GM18520 (cell line): ENCODE results near the gene TXNDC8.
"Not testable (repeated sequence)": the region's sequence is repeated elsewhere in the genome, so short reads cannot be mapped to it uniquely, and the experiment has no call there.

ENCODE experiments used
- ATAC-seq: cut with Tn5 transposase; IDR thresholded peaks from one replicate; pipeline ENCODE4 v1.9.1; 2021; ENCODE audit not compliant: unreplicated experiment

TXNDC8 gene

DNA sequence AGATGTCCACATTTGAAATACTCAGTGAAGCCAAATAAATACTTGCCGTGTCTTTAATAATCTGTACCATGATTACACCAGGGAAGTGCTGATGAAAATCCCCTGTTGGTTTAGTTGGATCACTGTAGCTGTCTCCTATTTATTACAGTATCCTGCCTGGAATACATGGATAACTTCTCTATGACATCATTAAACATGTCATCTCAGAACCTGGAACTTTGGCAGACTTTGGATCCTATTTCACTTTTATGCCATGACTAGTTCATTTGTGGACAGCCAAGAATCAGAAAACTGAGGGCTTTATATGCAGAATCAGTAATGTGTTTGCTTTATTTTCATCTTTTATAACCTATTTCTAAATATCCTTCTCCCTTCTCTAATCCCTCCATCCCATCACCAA is at the start of gene TXNDC8:
Gene TXNDC8, minus strand, starts transcription at position 137 of the 400 bp plus-strand sequence.
- no peak for ATAC-seq

DNA sequence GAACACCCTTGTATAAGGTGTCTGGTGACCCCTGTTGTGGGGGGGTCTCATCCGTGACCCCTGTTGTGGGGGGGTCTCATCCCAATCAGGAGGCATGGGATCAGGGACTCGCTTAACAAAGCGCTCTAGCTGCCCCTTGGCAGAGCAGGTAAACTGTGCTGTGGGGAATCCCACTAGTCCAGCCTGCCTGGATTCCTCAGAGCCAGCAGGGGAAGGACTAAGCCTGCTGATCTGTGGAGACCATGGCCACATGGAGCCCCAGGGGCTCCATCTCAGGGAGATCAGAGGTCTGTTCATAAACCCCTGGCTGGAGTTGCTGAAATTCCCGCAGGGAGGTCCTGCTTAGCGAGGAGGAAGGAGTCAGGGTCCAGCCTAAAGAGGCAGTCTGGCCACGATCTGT is 45.8 kb upstream of the TXNDC8 start:
- no peak for ATAC-seq

DNA sequence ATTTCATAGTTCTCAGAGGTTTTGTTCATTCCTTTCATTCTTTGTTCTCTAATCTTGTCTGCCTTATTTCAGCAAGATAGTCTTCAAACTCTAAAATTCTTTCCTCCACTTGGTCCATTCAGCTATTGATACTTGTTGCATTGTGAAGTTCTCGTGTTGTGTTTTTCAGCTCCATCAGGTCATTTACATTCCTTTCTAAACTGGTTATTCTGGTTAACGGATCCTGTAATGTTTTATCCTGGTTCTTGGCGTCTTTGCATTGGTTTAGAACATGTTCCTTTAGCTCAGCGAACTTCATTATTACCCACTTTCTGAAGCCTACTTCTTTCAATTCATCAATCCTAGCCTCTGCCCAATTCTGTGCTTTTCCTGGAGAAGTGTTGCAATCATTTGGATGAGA is 45.1 kb upstream of the TXNDC8 start:
- no peak for ATAC-seq

DNA sequence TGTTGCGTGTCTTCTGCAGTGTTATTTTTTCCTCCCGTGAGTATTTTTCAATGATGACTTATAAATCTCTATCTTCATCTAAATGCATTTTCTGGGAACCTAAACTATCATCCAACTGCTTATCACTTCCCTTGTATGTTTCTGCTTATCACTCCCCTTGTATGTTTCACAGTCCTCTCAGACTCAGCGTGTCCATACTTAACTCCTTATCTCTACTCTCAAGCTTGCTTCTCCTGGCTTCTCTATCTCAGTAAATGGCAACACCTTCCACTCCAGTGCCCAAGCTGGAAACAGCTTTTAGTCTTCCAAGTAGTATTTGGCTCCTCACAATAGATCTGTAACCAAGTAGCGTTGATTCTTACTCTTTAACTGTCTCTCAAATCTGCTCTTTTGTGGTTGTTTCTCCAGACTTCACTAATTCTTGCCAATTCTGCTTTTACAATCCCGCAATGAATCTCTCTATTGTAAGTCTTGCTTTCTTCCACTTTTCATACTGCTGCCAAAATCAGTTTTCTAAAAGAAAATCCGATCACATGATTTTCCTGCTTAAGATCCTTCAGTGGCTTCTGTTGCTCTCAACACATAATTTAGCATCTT is 33.8 kb upstream of the TXNDC8 start:
- no peak for ATAC-seq

DNA sequence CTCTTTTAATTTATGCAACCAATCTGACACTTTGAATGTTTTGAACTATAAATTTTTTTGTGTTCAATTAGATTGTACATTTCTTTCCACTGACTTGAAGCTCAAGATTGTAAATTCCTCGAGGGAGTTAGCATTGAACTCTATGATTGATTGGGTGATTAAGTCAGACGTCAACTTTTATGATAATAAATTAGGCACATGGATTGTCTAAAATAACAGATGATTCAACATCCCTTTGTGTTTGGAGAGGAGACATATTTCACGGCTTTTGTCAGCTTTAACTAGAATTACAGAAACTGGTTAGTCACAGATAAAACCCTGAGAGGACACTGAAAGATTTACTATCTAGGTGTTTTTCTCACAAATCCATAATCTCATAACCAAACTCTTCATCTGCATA is 32.7 kb upstream of the TXNDC8 start:
- no peak for ATAC-seq

DNA sequence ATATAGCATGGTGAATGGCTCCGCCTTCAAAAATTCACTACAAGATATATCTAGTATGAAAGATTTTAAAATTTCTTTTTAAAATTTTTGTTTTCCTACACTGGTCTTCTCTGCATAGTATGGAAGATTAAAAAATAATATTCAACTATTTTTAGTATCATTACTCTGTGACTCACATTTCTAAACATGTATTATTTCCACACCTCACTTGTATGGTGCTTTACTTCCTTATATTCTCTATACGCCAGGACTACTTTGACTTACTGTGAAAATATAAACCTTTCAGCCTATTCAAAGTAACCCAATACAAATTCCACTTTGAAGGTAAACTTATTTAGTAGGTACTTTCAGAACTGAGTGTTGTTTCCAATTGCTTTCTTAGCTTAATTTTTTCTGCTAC is 26.8 kb upstream of the TXNDC8 start:
- ATAC-seq, result no peak

DNA sequence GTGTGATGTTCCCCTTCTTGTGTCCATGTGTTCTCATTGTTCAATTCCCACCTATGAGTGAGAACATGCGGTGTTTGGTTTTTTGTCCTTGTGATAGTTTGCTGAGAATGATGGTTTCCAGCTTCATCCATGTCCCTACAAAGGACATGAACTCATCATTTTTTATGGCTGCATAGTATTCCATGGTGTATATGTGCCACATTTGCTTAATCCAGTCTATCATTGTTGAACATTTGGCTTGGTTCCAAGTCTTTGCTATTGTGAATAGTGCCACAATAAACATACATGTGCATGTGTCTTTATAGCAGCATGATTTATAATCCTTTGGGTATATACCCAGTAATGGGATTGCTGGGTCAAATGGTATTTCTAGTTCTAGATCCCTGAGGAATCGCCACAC is 21.3 kb upstream of the TXNDC8 start:
- ATAC-seq, result not testable (repeated sequence)

DNA sequence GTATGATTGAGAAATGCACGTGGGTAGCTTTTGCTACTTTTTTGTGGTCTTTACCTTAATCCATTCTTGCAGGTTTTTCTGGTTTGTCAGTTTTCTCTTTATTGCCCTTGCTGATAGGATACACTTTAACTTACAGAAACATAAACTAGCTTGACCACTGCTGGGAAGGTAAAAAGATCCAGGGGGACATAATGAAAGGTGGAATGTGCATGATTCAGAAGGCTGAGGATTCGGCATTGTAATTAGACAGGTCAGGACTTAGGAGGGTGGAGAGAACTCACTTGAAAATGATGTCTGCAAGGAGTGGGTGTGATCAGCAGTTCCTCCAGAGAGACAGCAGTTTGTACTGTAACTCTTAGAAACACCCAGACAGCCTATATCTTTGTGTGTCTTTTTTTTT is 19.8 kb upstream of the TXNDC8 start:
- ATAC-seq, result no peak

DNA sequence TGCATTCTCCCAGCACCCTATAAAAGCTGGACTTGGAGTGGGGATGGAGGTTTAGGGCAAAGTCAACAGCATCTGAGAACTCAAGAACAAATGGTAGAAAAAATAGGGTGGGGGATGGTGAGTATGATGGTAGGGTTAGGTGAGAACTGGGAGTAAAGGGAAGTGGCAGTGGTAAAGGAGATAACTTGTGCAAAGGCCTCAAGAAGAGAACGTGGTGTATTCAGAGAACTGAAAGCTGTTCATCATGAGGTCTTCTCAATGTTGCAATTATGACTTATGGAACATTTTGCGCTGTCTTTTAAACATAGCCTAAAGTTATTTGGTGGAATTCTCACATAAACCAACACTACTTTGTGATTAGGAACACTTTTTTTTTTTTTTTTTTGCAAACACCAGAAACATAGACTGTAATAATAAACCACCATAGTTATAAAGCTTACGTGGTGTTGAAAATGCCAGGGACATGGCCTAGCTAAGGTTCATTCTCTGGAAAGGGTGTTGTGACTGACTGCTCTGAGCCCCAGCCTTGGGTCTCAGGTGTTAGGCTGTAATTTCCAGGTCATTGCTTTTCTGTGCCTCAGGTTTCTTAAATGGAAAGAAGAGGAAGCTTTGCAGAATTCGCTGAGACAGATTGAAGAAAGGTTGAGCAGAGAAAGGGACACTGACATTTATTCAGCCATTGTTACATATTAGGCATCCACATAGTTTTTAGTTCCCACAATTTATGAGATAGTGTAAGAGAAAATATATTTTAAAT is 19.2 kb upstream of the TXNDC8 start:
- ATAC-seq, result no peak

DNA sequence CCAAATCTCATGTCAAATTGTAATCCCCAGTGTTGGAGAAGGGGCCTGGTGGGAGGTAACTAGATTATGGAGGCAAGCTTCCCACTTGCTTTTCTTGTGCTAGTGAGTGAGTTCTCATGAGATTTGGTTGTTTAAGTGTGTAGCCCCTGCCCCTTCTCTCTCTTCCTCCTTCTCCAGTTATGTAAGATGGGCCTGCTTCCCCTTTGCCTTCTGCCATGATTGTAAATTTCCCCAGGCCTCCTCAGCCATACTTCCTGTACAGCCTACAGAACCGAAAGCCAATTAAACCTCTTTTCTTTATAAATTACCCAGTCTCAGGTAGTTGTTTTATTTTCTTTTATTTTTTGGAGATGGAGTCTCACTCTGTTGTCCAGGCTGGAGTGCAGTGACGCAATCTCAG is 18.2 kb upstream of the TXNDC8 start:
- ATAC-seq, result no peak

DNA sequence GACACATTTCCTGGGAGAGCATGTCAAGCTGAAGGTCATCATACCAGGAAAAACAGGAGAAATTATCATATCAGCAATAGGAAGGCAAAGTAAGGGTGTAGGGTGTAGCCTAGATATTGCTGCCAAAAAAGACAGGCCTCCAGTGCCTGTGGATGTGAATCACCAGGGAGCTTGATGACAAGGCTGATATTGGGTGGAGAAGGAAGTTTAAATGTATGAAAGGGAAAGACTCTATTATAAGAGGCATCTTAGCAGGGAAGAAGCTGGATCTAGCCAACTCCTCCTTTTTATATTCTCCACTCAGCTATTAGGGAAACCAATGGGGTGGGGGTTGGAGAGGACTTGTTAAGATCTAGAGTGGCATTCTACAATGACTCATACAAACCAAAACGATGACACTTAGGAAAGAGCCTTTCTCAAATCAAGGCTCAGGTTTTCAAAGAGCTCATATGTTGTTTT is 13.4 kb upstream of the TXNDC8 start:
- ATAC-seq, result no peak

DNA sequence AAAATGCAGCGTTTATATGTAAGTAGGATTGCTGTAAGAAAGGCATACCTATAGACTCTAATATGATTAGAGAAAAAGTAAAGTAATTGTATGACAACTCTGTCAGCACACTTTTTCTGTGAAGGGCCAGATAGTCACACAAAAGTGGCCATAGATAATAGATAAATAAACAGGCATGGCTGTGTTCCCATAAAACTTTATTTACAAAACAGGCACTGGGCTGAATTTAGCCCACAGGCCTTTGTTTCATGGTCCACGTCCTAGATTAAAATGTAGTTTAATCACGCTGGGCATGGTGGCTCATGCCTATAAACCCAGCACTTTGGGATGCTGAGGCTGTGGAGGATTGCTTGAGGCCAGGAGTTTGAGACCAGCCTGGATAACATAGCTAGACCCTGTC is 8.7 kb upstream of the TXNDC8 start:
- ATAC-seq, result no peak

DNA sequence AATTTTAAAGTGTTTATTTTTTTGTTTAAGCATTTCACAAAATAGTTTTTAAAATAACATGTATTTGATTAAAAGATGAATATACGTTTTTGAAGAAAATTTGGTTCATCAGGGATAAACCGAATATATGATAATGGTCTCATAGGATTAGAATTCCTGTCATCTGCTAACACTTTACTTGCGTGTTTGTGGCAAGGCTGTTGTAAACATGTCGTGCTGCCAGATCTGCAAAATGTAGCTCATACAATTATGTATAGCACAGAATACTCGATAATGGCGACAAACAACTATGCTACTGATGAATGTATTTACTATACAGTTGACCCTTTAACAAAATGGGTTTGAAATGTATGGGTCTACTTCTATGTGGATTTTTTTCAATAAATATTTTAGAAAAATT is 7.2 kb upstream of the TXNDC8 start:
- ATAC-seq, result no peak

DNA sequence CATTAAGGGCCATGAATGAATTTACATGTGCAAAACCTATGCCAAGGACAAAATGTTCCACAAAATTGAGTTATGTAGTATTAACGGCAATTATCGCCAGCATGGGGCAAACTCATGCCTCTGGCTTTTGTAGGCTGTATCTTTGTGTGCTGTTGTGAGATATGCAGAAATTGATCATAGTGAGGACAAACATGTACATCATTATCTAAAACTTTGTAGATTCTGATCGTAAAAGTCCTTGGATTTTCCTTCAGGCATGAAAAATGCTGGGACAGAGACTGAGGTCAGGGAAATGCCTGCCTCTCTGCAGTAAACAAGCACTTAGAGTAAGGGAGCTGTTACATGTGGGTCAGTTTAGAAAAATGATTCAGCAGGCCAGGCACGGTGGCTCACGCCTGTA is 5.9 kb upstream of the TXNDC8 start:
- ATAC-seq, result no peak

DNA sequence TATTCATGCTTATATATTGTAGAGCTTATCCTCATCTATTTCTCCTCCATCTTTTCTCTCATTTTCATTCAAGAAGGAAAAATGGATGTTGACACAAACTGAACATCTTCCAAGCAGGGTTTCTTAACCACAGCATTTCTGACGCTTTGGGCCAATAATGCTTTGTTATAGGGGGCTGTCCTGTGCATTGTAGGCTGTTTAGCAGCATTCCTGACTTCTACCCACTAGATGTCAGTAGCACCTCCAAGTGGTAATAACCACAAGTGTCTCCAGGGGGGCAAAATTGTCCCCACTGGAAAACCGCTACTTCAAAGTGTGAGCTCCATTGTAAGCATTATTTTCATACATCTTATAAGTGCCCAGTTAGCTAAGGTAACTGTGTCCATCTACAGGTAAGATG is 2.6 kb upstream of the TXNDC8 start:
- ATAC-seq, result no peak

DNA sequence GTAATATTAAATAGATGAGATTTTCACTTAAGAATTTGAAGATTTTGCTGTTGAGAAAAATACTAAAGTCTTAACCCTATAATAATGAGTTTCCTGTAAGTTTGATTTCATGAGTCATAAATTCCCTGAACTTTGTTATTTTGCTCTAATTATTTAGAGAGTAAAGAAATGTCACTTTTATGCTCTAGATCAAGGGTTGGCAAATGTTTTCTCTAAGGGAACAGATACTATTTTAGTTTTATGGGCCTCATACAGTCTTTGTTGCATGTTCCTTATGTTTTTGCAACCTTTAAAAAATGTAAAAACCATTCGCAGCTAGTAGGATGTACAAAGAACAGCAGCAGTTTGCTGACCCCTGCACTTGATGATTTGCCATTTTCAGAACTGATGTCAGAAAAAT is 480 bp upstream of the TXNDC8 start:
- ATAC-seq, result no peak

DNA sequence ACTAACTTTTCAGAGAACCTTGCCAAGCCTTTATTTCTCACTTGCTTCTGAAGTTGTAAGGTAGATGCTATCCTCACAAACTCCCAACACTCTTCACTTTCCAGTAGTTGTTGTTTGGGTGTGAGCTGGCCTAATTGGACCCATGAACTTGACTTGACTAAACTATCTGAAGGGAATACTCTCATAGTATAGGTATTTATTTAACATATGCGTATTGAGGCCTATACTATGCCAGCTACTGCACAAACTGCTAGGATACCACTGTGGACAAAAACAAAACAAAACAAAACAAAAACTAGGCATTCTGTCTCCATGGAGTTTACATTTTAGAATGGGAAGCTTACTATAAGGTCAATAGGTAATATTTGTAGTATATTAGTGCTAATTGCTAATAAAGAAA is 1.3 kb downstream of the TXNDC8 start:
- no peak for ATAC-seq

DNA sequence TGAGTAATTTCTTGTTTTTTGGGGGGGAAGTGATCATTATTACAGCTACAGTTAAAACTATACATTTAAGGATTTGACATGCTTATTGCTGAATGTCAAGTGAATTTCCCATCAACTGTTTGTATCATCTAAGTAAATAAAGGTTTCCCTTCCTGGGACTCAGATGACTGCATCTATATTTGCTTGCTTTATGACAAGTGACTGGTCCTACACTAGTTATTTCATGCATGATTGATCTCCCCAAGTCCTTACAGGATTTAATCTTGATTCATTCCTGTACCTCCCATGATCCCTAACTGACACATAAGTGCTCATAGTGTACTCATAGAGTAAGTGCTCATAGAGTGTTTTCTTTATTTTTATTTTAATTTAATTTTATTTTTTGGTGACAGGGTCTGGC is 2.8 kb downstream of the TXNDC8 start:
- ATAC-seq, result no peak

DNA sequence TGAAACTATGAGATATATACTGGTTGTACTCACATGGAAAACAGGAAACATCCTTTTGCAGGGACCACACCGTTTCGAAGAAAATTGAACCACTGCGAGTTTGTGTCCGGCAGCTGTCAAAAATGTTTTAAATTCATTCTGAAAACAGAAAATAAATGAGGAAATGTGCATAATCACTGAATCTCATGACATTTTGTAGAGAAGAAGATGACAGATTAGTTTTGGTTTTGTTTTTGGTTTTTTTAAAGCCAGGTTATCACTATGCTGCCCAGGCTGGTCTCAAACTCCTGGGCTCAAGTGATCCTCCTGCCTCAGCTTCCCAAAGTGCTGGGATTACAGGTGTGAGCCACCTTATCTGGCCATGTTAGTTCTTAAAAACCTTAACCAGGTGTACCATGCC is 3.5 kb downstream of the TXNDC8 start:
- no peak for ATAC-seq

DNA sequence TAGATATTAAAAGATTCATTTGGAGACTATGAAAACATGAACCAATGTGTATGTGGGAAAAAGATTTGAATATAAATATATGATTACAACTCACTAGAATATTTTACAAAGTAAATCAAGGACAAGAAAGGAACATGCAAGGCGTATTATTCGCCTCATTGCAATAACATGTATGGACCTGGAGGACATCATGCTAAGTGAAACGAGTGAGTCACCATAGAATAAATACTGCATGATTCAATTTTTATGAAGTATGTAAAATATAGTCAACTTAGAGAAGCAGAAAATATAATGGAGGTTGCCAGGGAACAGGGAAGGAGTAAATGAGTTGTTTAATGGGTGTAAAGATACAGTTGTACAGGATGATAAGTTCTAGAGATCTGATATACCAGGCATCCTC is 4.9 kb downstream of the TXNDC8 start:
- no peak for ATAC-seq

DNA sequence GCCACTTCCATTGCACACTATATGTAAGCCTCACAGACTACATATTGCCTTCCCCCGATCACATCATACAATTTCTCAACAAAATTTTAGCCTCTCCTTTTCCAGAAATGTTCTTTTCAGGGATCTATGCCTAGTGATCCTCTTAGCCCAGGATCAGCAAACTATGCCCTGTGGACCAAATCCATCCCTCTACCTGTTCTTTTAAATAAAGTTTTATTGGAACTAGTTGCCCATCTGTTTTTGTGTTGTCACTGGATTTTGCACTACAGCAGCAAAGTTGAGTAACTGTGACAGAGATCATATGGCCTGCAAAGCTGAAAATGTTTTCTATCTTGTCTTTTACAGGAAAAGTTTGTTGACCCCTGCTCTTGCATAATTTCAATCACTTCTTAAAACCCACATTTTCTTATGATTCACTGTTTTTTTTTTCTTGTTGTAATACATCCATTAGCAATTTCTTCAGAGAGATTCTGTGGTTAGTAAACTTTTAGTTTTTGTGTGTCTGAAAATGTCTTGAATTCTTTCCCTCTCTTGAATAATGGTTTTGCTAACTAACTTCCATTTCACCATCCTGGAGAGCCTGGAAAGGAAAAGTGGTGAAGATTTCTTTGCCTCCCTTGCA is 7.1 kb downstream of the TXNDC8 start:
- ATAC-seq, result no peak

DNA sequence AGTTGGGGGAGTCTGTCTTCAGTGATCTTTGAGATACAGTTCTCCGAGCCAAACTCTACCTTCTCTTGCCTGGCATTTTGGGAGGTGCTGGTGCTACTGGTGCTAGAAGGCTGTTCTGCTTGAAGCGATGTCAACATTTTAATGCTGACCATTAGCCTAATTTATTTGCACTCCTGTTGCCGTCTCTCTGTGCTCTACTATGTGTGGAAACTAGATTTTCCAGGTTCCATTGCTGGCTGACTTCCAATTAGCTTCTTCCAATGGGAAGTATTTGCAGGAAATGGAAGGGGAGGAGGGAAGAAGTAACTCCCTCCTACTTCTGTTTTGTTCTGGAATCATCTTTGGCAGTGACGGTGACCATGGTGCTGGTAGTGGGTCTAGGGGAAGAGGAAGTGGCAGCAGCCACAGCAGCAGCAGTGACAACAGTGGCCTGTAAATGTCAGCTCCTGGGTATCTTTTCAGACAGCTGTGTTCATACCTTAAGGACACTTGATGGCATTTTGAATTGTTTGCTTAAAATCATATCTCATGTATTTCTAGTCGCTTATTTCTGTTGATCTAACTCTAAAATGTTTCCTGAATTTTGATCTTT is 7.9 kb downstream of the TXNDC8 start:
- ATAC-seq, result no peak
